ENCODE measurements around the gene SYNE2. TPM values are rescaled to one million over a fixed set of nuclear protein-coding genes. Genes with fewer than 3 reads are reported as not detected.

Gene SYNE2
- total RNA-seq, 1 donor from 2014 or later = 186 TPM

- intact Hi-C loops (cut with micrococcal nuclease) = no loop called here
- H3K27me3 ChIP-seq (ENCODE audit: low read depth) = no peaks in the 10 kb centered on the region
- H3K4me3 ChIP-seq = no peak overlapping the region
- TF ChIP-seq CTCF (IDR thresholded peaks at IDR 0.05; ENCODE audit: borderline replicate concordance) = no peak
- H3K27ac ChIP-seq (replicated peaks) = no peak overlapping the region
- H3K4me1 ChIP-seq = peaks cover 22% of the 10 kb centered on the region
- no peaks in the 10 kb centered on the region for H3K9me3 ChIP-seq (replicated peaks)
- no peak for DNase-seq
- peaks cover 45% of the 10 kb centered on the region for H3K36me3 ChIP-seq
These were observed 257.2 kb downstream of the SYNE2 start for GRCh38 chr14:64109819-64110554.

GRCh38 chr14:64110802-64111201, 258.0 kb downstream of the SYNE2 start:
- Histone ChIP-seq H3K4me1 (peaks cover 22% of the 10 kb centered on the region), H3K9me3 (replicated peaks) (no peaks in the 10 kb centered on the region), H3K36me3 (peaks cover 47% of the 10 kb centered on the region), H3K27me3 (ENCODE audit: low read depth) (no peaks in the 10 kb centered on the region), H3K27ac (replicated peaks) (no peak overlapping the region), H3K4me3 (no peak overlapping the region)
- no peak for DNase-seq
- no peak for TF ChIP-seq CTCF (IDR thresholded peaks at IDR 0.05; ENCODE audit: borderline replicate concordance)
- intact Hi-C loops (cut with micrococcal nuclease) = no loop called here

GRCh38 chr14:64112867-64113678, 260.3 kb downstream of the SYNE2 start:
- H3K4me3 ChIP-seq = peak overlapping the region; percentile 34

GRCh38 chr14:64114166-64114565, 261.4 kb downstream of the SYNE2 start:
- no peak for DNase-seq
- H3K27ac ChIP-seq (replicated peaks) = peak overlapping the region; percentile 64
- TF ChIP-seq CTCF (IDR thresholded peaks at IDR 0.05; ENCODE audit: borderline replicate concordance) = no peak
- peaks cover 35% of the 10 kb centered on the region for H3K4me1 ChIP-seq
- no peak overlapping the region for H3K4me3 ChIP-seq
- H3K36me3 ChIP-seq = peaks cover 27% of the 10 kb centered on the region
- H3K27me3 ChIP-seq (ENCODE audit: low read depth) = no peaks in the 10 kb centered on the region
- intact Hi-C loops (cut with micrococcal nuclease) = no loop called here
- no peaks in the 10 kb centered on the region for H3K9me3 ChIP-seq (replicated peaks)

More at GRCh38 chr14:64112867-64113678, 260.3 kb downstream of the SYNE2 start:
- Histone ChIP-seq H3K27ac (replicated peaks) (peak overlapping the region; percentile 64), H3K27me3 (ENCODE audit: low read depth) (no peaks in the 10 kb centered on the region), H3K36me3 (peaks cover 34% of the 10 kb centered on the region), H3K4me1 (peaks cover 27% of the 10 kb centered on the region), H3K9me3 (replicated peaks) (no peaks in the 10 kb centered on the region)
- no peak for DNase-seq
- no peak for TF ChIP-seq CTCF (IDR thresholded peaks at IDR 0.05; ENCODE audit: borderline replicate concordance)
- intact Hi-C loops (cut with micrococcal nuclease) = no loop called here

- no peak overlapping the region for H3K27ac ChIP-seq (replicated peaks)
- H3K36me3 ChIP-seq = peaks cover 32% of the 10 kb centered on the region
- TF ChIP-seq CTCF (IDR thresholded peaks at IDR 0.05; ENCODE audit: borderline replicate concordance) = no peak
- no peaks in the 10 kb centered on the region for H3K27me3 ChIP-seq (ENCODE audit: low read depth)
- intact Hi-C loops (cut with micrococcal nuclease) = no loop called here
- H3K4me1 ChIP-seq = peaks cover 35% of the 10 kb centered on the region
- H3K4me3 ChIP-seq = no peak overlapping the region
- DNase-seq = no peak
- H3K9me3 ChIP-seq (replicated peaks) = no peaks in the 10 kb centered on the region
These were observed 262.0 kb downstream of the SYNE2 start for GRCh38 chr14:64114796-64115195.
